HG03571 (cell line): ENCODE results near the gene EMC10.

Experiments used
- ATAC-seq: cut with Tn5 transposase; IDR thresholded peaks from one replicate; pipeline ENCODE4 v1.9.1; 2021; ENCODE audit not compliant: unreplicated experiment

The EMC10 gene

DNA sequence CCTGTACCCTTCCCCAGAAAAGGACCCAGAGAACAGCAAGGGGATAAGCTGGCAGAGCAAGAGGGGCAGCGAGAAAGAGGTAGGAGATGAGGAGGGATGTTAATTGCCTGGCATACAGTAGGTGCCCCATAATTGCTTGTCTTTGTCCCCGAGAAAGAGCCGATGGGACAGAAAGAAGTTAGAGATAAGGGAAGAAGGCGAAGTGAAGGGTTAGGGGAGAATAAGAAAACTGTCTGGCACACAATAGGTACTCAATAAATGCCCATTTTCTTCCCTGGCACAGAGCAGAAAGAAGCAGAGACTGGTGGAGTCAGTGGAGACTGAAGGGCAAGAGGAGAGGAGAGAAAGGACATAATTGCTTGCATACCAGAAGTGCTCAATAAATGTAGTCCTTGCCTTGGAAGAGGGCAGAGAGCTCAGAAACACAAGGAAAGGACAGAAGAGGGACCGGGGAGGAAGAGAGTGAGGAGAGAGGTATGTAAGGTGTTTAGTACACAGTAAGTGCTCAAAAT, 18.8 kb downstream of the EMC10 start:
- no peak for ATAC-seq

DNA sequence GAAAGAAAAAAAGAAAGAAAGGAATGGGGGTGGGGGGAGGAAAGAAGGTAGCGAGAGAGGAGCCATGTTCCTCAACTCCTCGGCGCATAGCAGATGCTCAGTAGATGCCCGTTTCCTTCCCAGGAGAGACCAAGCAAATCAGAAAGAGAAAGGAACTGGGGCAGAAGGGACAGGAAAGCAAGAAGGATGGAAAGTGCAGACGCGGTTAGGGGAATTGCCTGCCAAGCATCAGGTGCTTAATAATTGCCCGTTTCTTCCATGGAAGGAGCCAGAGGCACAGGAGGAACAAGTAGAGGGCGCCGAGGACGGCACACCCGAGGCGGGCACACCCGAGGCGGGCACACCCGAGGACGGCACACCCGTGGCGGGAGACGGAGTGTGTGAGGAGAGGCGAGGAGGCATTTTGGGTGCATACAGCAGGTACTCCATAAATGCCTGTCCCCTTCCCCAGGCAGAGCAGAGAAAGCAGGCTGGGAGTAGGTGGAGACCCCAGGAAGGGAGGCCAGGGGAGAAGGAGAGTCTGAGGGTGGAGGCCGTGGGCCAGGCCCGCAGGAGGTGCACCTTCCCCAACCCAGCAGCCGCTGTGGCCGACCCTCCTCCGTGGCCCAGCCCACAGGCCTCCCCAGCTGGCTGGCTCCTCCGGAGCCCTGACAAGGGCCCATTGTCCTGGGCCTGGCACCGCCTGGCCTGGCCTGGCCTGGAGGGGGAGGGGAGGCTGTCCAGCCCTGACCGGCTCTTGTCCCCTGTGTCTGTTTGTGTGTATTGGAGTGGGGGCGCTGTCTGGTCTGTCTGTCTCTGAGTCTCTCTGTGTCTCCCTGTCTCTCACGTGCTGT, 20.1 kb downstream of the EMC10 start:
- no peak for ATAC-seq

DNA sequence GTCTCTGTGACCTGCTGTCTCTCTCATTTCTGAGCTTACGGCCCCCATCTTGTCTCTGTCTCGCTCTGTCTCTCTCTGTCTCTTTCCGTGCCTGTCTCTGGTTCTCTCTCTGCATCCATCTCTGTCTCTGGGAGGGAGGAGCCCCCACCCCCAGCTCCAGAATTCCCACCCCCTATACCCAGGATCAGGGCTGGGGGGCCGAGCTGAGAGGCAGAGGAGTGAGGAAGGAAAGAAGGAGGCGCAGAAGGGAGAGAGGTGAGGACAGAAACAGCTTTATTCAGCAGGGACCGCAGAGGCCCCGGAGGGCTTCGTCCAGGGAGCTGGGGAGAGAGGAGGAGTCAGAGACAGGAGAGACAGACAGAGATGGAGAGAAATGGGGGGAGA, 20.7 kb downstream of the EMC10 start:
- no peak for ATAC-seq

- ATAC-seq: no peak
These were observed 22.1 kb downstream of the EMC10 start for GRCh38 chr19:50498219-50499056.

- ATAC-seq: no peak
These were observed 23.9 kb downstream of the EMC10 start for GRCh38 chr19:50500060-50500752.

DNA sequence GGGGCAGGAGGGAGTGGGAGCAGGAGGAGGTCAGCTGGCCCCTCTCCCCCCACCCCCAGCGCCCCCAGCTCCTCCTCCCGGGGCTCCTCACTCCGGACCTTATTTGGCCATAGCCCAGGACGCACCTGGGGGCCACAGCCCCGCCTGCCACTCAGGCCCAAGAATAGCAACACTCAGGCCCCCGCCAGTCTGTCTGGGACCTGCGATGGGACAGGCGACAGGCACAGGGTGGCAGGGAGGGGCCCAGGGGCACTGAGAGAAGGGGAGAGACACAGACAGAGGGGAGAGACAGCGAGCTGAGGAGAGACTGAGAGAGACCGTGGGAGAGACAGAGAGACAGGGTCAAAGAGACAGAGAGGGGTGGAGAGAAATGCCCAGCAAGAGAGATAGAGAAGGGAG, 24.4 kb downstream of the EMC10 start:
- ATAC-seq: no peak

DNA sequence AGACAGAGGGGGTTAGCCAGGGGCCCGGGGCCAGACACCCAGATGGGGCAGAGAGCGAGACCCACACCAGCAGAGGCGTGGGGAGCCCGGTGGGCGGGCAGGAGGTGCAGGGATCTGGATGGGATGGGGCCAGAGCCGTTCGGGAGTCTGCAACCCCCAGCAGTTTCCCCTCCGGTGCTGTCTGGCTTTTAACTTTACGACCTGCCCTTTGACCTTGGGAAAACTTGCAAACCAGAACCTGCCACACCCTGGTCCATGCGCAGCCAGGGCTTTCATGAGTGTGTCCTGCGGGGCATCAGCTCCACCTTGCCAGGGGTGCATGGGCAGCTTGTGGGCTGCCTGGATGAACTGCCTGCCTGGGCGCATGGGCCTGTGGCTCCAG, 24.9 kb downstream of the EMC10 start:
- no peak for ATAC-seq

- ATAC-seq: no peak
These were observed 25.5 kb downstream of the EMC10 start for GRCh38 chr19:50501568-50502475.

- no peak for ATAC-seq
These were observed 29.7 kb downstream of the EMC10 start for GRCh38 chr19:50505856-50506611.

DNA sequence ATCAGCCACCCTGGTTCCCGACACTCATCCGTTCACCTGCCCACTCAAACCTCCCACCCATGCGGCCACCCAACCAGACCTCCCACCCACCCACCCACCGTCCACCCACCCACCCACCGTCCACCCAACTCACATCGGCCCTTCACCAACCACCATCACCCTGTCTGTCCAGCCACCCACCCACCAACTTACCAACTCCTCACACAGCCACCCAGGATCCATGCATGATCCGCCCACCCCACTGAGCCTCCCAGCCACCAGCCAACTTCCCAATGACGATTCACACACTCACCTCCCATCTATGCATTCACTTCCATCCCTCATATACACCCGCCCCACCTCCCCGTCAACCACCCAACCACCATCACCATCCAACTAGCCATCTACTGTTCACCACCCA, 30.4 kb downstream of the EMC10 start:
- no peak for ATAC-seq

- no peak for ATAC-seq
These were observed 31.1 kb downstream of the EMC10 start for GRCh38 chr19:50507376-50507775.

DNA sequence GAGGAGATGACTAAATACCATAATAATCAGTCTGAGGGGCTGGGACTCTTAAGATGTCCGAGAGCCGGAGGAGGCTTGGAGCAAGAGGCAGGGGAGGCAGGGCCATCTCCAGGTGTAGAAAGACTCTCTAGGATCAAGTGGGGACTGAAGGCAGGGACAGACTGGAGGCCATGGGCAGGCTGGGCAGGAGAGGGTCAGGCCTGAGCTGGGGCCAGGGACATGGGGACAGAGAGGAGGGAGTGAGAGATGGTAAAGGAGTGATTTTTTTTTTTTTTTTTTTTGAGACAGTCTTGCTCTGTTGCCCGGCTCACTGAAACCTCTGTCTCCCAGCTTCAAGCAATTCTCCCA, 32.5 kb downstream of the EMC10 start:
- no peak for ATAC-seq

- ATAC-seq: no peak
These were observed 33.1 kb downstream of the EMC10 start for GRCh38 chr19:50509366-50509765.

DNA sequence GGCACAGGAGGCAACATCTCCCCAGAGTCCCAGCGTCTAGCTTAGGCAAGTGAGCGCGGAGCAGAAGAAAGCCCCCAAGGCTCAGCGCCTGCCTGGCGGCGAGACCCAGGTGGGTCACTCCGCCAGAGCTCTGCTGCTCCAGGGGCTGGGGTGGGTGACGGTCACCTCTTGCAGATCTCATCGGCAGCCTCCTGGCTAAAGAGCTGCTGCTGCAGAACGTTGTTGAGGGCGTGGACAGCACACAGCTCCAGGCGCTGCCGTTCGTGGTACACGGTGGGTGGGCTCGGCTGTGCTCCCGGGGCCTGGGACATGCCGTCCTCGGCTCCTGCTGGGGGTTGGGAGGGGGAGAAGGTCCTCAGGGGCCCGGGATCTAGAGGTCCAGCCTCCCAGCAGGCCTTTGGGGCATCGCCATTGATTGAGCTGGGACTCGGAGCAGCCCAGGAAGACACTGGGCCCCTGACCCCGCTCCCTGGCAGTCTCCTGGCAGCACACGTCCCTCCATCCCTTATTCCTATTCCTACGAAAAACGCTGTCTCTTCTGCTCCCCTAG, 33.9 kb downstream of the EMC10 start:
- no peak for ATAC-seq

DNA sequence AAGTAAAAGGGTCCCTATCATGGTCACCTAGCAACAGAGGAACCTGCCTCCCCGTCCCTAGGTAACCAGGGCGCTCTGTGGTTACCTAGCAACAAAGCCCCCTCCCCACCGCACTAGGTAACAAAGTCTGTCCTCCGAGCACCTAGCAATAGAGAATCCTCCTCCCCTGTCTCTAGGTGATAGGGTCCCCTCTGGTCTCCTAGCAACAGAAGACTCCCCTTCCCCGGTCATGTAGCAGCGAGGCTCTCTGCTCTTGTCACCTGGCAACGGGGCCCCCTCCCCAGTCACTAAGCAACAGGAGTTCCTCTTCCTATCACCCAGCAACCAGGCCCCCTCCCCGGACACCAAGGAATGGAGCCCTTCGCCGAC, 34.4 kb downstream of the EMC10 start:
- no peak for ATAC-seq

- ATAC-seq: peak; percentile 72
These were observed 34.9 kb downstream of the EMC10 start, which contains the start of gene JOSD2 for GRCh38 chr19:50511069-50511822. Gene JOSD2, minus strand, starts transcription at chr19:50511191. Its CDS starts 760 bp downstream, at chr19:50510431.

DNA sequence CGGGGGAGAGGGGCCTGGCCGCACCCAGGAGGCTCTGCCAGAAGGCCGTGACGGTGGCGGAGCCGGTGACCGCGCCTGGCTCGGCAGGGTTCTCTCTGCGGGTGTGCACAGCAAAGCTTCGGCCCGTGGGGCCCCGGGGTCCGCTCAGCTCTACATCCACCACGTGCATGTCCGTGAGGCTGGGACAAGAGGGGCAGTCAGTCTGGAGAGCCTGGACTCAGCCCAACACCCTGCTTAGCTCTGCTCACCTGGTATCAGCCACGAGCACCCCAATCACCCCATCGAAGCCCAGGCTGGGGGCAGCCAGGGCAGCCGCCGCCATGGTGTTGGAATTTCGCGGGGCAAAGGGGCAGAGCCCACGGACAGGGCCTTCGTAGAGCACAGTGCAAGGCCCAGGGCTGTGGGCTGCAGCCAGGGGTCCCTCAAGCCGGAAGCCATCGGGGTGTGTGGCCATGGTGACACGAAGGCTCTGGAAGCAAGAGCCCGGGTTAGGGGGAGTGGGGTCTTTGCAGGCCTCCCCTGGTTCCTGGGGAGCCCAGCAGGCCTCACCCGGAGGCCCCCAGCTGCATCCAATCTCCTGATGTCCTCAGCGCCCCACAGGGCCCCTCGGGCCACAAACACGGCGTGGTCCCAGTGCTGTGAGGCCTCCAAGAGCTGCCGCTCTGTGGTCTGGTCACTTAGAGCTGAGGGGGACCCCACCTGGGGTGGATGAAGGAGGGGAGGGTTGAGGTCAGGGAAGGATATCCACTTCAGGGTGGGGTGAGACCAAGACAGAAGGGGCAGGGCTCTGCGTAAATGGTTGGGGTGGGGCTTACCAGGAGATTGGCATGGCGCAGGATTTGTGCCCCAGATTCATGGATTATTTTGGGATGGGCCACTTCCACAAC, 36.0 kb downstream of the EMC10 start:
- ATAC-seq: no peak
